ENCODE data around the gene PHRF1. TPM values are rescaled to one million over a fixed set of nuclear protein-coding genes. Genes with fewer than 3 reads are reported as not detected.

The PHRF1 gene
- total RNA-seq, 1 experiment from 2014 or later, result 43.9 TPM

DNA sequence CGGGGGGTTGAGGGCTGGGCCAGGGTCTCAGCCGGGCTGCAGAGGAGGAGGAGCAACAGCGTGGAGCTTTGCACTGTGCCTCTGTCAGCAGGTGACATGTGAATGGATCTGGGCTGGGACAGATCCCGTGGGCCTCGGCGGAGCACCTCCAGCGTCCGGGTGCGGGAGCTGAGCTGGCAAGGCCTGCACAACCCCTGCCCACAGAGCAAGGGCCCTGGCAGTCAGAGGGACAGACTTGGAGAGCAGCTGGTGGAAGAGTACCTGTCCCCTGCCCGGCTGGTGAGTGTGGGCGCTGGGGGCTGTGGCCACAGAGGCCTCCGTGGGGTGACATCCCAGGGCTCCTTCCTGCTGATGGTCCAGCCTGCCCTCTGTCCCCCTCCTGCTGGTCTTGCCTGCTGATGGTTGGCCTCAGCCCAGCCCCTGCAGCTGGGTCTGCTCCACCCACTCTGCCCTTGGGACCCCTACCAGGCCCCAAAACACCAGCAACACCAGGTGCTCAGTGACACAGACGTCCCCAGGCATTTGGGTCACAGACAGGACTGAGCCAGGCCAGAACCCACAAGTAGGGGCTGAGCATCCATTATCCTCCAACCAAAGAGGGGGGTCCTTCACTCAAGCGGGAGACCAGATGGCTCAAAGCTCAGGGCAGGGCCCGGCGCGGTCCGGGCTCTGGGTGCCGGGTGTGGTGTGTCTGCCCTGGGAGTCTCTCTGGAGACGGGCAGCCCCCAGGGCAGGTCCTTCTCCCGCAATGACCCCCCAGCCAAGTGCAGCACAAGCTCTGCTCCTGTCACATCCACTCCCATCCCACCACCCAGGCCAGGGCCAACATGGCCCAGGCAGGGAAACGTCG, 35.5 kb upstream of the PHRF1 start:
- DNase-seq, result peak in 1 of 2 experiments; percentile 36
- peaks cover 21% of the 10 kb centered on the region for H3K36me3 Mint-ChIP-seq (ENCODE audit: insufficient read depth, unreplicated experiment)
- no peak overlapping the region for H3K27ac Mint-ChIP-seq (ENCODE audit: unreplicated experiment)
- no peaks in the 10 kb centered on the region for H3K9me3 Mint-ChIP-seq (ENCODE audit: unreplicated experiment)
- H3K4me3 Mint-ChIP-seq (ENCODE audit: unreplicated experiment), result no peak overlapping the region
- no peaks in the 10 kb centered on the region for H3K36me3 ChIP-seq (ENCODE audit: control insufficient read depth, insufficient read depth, low read length)
- no peaks in the 10 kb centered on the region for H3K4me1 Mint-ChIP-seq (ENCODE audit: low read depth, unreplicated experiment)
- no TSS peak for BruUV-seq (replicated peaks)
- intact Hi-C loops (cut with micrococcal nuclease; ENCODE audit: unreplicated experiment), result no loop called here
- peaks cover 9% of the 10 kb centered on the region; the same call in 1 of the 2 replicates for H3K4me1 ChIP-seq
- H3K27me3 ChIP-seq (replicated peaks; ENCODE audit: control insufficient read depth, insufficient read depth, low read length), result no peaks in the 10 kb centered on the region
- H3K9me3 ChIP-seq, result no peaks in the 10 kb centered on the region
- POLR2A ChIA-PET, result no interaction called here
- TF ChIP-seq, protein P1, sequence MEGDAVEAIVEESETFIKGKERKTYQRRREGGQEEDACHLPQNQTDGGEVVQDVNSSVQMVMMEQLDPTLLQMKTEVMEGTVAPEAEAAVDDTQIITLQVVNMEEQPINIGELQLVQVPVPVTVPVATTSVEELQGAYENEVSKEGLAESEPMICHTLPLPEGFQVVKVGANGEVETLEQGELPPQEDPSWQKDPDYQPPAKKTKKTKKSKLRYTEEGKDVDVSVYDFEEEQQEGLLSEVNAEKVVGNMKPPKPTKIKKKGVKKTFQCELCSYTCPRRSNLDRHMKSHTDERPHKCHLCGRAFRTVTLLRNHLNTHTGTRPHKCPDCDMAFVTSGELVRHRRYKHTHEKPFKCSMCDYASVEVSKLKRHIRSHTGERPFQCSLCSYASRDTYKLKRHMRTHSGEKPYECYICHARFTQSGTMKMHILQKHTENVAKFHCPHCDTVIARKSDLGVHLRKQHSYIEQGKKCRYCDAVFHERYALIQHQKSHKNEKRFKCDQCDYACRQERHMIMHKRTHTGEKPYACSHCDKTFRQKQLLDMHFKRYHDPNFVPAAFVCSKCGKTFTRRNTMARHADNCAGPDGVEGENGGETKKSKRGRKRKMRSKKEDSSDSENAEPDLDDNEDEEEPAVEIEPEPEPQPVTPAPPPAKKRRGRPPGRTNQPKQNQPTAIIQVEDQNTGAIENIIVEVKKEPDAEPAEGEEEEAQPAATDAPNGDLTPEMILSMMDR (IDR thresholded peaks at IDR 0.05; ENCODE audit: insufficient read depth in 1 of 2, low read depth in 1 of 2, low read length in 1 of 2, severe bottlenecking in 1 of 2, unreplicated experiment in 1 of 2), result no peak
- no peak overlapping the region for H3K4me3 ChIP-seq (ENCODE audit: low read depth, low read length)
- CTCF ChIA-PET, result no interaction called here
- no peaks in the 10 kb centered on the region for H3K27me3 Mint-ChIP-seq (ENCODE audit: insufficient read depth, unreplicated experiment)

DNA sequence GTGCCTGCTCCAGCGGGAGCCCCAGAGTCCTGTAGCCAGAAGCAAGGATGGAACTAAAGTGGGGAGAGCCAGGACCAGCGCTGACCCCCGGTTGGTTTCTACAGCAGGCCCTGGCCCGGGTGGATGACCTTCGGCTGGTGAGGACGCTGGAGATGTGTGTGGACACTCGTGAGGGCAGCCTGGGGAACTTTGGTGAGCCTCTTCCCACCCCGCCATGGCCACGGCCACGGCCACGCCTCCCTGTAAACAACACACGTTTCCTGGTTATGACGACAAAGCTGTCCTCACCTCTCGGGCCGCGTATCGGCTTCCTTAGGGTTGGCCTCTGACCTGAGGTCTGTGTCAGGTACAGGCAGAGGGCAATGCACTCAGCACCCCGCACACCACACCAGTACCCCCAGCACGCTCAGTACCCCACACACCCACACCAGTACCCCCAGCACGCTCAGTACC, 34.8 kb upstream of the PHRF1 start:
- Mint-ChIP-seq H3K4me1 (ENCODE audit: low read depth, unreplicated experiment) (no peaks in the 10 kb centered on the region), H3K9me3 (ENCODE audit: unreplicated experiment) (no peaks in the 10 kb centered on the region), H3K36me3 (ENCODE audit: insufficient read depth, unreplicated experiment) (peaks cover 16% of the 10 kb centered on the region), H3K27ac (ENCODE audit: unreplicated experiment) (no peak overlapping the region), H3K4me3 (ENCODE audit: unreplicated experiment) (no peak overlapping the region), H3K27me3 (ENCODE audit: insufficient read depth, unreplicated experiment) (no peaks in the 10 kb centered on the region)
- CTCF ChIA-PET, result no interaction called here
- intact Hi-C loops (cut with micrococcal nuclease; ENCODE audit: unreplicated experiment), result no loop called here
- TF ChIP-seq, protein P1 (IDR thresholded peaks at IDR 0.05; ENCODE audit: insufficient read depth in 1 of 2, low read depth in 1 of 2, low read length in 1 of 2, severe bottlenecking in 1 of 2, unreplicated experiment in 1 of 2), result no peak
- H3K4me3 ChIP-seq (ENCODE audit: low read depth, low read length), result no peak overlapping the region
- no peaks in the 10 kb centered on the region for H3K27me3 ChIP-seq (replicated peaks; ENCODE audit: control insufficient read depth, insufficient read depth, low read length)
- H3K9me3 ChIP-seq, result no peaks in the 10 kb centered on the region
- POLR2A ChIA-PET, result no interaction called here
- DNase-seq, result peak in 1 of 2 experiments; percentile 35
- H3K36me3 ChIP-seq (ENCODE audit: control insufficient read depth, insufficient read depth, low read length), result no peaks in the 10 kb centered on the region
- H3K4me1 ChIP-seq, result peaks cover 9% of the 10 kb centered on the region; the same call in 1 of the 2 replicates
- no TSS peak for BruUV-seq (replicated peaks)

DNA sequence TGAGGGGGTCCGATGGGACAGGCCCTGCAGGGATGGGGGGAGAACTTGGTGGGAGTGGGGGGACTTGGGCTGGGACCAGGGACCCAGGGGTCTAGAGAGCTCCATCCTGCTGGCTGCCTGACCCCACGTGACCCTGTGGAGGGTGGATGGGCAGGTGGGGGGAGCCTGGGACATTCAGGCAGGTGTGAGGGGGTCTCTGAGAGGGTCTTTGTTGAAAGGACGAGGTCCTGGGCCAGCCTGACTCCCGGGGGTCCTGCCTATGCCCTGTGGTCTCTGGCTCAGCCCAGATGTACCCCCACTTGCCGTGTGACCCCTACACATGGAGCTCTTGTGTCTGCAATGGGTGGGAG, 31.5 kb upstream of the PHRF1 start:
- H3K36me3 Mint-ChIP-seq (ENCODE audit: insufficient read depth, unreplicated experiment), result no peaks in the 10 kb centered on the region
- H3K27me3 ChIP-seq (replicated peaks; ENCODE audit: control insufficient read depth, insufficient read depth, low read length), result no peaks in the 10 kb centered on the region
- H3K27me3 Mint-ChIP-seq (ENCODE audit: insufficient read depth, unreplicated experiment), result no peaks in the 10 kb centered on the region
- H3K4me1 ChIP-seq, result no peaks in the 10 kb centered on the region
- DNase-seq, result no peak
- ChIA-PET POLR2A (no interaction called here), CTCF (interaction anchor here (0.5 to 0.7 kb wide), 2 partner anchors 181 to 217 kb away, joined by 3 read pairs; no protein-coding TSS in a partner anchor)
- H3K36me3 ChIP-seq (ENCODE audit: control insufficient read depth, insufficient read depth, low read length), result no peaks in the 10 kb centered on the region
- no peak overlapping the region for H3K4me3 ChIP-seq (ENCODE audit: low read depth, low read length)
- intact Hi-C loops (cut with micrococcal nuclease; ENCODE audit: unreplicated experiment), result no loop called here
- H3K4me3 Mint-ChIP-seq (ENCODE audit: unreplicated experiment), result no peak overlapping the region
- H3K9me3 Mint-ChIP-seq (ENCODE audit: unreplicated experiment), result no peaks in the 10 kb centered on the region
- no peaks in the 10 kb centered on the region for H3K4me1 Mint-ChIP-seq (ENCODE audit: low read depth, unreplicated experiment)
- H3K27ac Mint-ChIP-seq (ENCODE audit: unreplicated experiment), result no peak overlapping the region
- no TSS peak for BruUV-seq (replicated peaks)
- no peaks in the 10 kb centered on the region for H3K9me3 ChIP-seq
- TF ChIP-seq, protein P1 (IDR thresholded peaks at IDR 0.05; ENCODE audit: insufficient read depth in 1 of 2, low read depth in 1 of 2, low read length in 1 of 2, severe bottlenecking in 1 of 2, unreplicated experiment in 1 of 2), result no peak

Data from Caco-2 (cell line).